ENCODE measurements around the gene ATP6AP1. TPM values are rescaled to one million over a fixed set of nuclear protein-coding genes. Genes with fewer than 3 reads are reported as not detected.

The ATP6AP1 gene
- polyA plus RNA-seq, 1 experiment = 143 TPM

DNA sequence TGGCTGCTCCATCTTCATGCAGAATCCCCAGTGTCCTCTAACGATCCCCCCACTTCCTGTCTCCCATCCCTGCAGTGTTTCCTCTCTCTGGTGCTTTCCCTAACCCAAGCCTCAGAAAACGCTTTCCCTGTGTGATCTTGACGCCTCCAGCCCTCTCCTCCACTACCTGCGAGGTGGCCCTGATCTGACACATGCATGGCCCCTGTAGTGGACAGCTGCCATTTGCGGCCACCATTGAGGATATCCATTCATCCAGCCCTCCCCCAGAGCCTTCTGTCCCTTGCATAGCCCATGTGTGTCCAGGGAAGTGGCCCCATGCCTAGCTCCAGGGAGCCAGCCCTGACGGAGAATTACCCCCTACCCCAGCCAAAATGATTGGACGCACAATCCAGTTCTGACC, 54.8 kb downstream of the ATP6AP1 start:
- Histone ChIP-seq H3K27me3 (ENCODE audit: control insufficient read depth, insufficient read depth, low read length) (no peaks in the 10 kb centered on the region), H3K36me3 (ENCODE audit: control insufficient read depth, insufficient read depth, low read length) (peaks cover 6% of the 10 kb centered on the region), H3K4me3 (ENCODE audit: low read depth, low read length) (no peak overlapping the region)
- TF ChIP-seq, protein P1, sequence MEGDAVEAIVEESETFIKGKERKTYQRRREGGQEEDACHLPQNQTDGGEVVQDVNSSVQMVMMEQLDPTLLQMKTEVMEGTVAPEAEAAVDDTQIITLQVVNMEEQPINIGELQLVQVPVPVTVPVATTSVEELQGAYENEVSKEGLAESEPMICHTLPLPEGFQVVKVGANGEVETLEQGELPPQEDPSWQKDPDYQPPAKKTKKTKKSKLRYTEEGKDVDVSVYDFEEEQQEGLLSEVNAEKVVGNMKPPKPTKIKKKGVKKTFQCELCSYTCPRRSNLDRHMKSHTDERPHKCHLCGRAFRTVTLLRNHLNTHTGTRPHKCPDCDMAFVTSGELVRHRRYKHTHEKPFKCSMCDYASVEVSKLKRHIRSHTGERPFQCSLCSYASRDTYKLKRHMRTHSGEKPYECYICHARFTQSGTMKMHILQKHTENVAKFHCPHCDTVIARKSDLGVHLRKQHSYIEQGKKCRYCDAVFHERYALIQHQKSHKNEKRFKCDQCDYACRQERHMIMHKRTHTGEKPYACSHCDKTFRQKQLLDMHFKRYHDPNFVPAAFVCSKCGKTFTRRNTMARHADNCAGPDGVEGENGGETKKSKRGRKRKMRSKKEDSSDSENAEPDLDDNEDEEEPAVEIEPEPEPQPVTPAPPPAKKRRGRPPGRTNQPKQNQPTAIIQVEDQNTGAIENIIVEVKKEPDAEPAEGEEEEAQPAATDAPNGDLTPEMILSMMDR (IDR thresholded peaks at IDR 0.05; ENCODE audit: insufficient read depth, low read depth, low read length) = no peak
- POLR2A ChIA-PET = no interaction called here
- no peak for DNase-seq (ENCODE audit: low read depth)
- CTCF ChIA-PET = interaction anchor here (0.8 to 1.1 kb wide), 2 partner anchors 24 to 43 kb away, joined by 3 to 4 read pairs; no protein-coding TSS in a partner anchor

DNA sequence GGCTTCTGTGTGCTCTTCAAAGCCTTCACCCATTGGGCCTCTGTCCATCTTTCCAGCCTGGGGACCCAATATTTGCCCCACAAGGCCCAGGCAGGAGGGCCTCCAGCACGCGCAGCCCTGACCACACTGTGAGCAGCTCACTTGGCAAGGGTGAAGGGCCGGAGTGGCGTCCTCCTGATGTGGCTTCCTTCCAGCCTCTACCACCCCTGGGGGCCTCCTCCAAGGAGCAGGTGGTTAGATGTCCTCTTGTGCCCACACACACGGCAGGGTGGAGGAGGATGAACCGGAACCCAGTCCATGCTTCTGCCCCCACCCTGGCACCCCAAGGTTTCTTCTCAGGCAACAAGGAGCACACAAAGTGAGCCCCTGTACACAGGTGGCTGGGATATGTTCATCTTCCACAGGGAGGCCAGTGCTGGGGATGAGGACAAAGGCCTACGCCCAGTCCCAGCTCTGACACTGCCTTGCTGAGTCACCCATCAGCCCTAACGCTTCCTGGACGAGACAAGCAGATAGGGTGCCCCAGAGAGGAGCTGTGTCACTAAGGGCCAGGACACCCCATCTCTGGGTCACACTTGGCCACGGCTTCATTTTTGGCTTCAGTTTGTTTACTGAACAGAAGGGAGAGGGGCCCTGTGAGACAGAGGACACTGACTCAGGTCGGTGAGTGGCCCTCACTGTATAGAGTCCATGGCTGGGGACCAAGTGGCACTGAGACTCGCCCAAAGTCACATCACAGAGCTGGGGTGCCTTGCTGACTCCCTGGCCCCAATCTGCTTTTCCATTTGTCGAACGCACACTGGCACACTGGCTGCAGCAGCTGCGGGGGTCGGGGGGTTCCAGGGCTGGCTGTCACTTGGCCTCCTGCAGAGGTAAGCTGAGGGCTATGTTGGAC, 56.0 kb downstream of the ATP6AP1 start:
- Histone ChIP-seq H3K36me3 (ENCODE audit: control insufficient read depth, insufficient read depth, low read length) (peaks cover 8% of the 10 kb centered on the region), H3K4me3 (ENCODE audit: low read depth, low read length) (no peak overlapping the region), H3K27me3 (ENCODE audit: control insufficient read depth, insufficient read depth, low read length) (no peaks in the 10 kb centered on the region)
- TF ChIP-seq, protein P1 (IDR thresholded peaks at IDR 0.05; ENCODE audit: insufficient read depth, low read depth, low read length) = no peak
- CTCF ChIA-PET = interaction anchor here (1.0 kb wide), 1 partner anchor 86 kb away, joined by 3 read pairs; no protein-coding TSS in a partner anchor
- DNase-seq (ENCODE audit: low read depth) = no peak
- POLR2A ChIA-PET = no interaction called here

DNA sequence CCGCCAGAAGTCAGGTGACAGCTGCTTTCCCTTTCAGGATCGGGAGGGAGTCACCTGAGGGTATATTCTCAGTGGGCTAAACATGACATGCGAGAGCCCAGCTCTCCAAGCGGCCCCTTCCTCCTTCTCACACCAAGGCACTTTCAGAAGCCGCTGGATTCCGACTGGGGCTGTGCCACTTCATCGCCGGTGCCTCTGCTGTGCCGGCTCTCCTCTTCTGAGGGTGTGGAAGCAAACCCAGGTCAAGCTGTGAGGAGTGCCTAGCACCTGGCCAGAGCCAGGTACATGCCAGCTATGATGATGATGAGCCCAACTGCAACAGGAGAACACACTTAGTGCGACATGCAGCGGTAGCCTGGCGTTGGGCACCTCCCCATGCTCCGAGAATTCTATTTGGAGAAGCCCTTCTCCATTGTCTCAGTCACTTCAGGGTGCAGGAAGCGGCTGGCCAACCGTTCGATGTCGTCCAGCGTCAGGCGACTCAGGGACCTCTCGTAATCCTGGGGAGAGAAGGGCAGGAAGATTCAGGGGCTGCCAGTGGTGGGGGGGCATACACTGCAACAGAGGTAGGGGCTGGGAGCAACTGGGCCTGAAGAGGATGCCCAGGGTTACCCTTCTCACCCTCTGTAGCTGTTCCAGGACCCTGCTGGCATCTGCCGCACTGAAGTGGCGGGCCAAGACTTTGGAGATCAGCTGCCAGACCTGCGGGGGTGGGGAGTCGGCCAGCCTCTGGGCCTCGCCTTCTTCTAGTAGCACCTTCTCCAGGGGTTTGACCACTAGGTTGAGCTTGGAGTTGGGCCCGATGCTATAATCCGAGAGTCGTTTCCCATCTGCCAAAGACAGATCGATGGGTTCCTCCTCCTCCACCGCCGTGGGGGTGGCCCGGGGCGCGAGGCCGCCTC, 56.9 kb downstream of the ATP6AP1 start:
- Histone ChIP-seq H3K4me3 (ENCODE audit: low read depth, low read length) (peak overlapping the region; percentile 57), H3K36me3 (ENCODE audit: control insufficient read depth, insufficient read depth, low read length) (peaks cover 8% of the 10 kb centered on the region), H3K27me3 (ENCODE audit: control insufficient read depth, insufficient read depth, low read length) (no peaks in the 10 kb centered on the region)
- CTCF ChIA-PET = interaction anchor here (1.0 kb wide), 1 partner anchor 86 kb away, joined by 3 read pairs; no protein-coding TSS in a partner anchor
- TF ChIP-seq, protein P1 (IDR thresholded peaks at IDR 0.05; ENCODE audit: insufficient read depth, low read depth, low read length) = no peak
- POLR2A ChIA-PET = no interaction called here
- DNase-seq (ENCODE audit: low read depth) = no peak

DNA sequence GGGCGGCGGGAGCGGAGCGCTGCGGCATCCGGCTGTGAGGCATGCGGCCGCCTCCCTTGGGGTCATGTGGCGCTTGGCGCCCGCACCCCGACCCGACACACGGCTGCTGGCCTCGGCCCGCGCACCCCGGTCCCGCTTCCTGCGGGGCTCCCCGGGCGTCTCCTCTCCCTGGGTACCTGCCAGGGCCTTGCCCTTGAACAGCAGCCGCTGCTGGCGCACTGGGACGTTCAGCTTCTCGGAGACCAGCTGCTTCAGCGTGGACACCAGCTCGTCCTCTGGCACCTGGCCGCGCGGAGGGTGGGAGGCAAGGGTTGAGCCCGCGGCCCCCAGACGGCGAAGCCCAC, 57.5 kb downstream of the ATP6AP1 start:
- Histone ChIP-seq H3K36me3 (ENCODE audit: control insufficient read depth, insufficient read depth, low read length) (peaks cover 8% of the 10 kb centered on the region), H3K27me3 (ENCODE audit: control insufficient read depth, insufficient read depth, low read length) (no peaks in the 10 kb centered on the region), H3K4me3 (ENCODE audit: low read depth, low read length) (peak overlapping the region; percentile 57)
- ChIA-PET CTCF (no interaction called here), POLR2A (no interaction called here)
- DNase-seq (ENCODE audit: low read depth) = no peak
- TF ChIP-seq, protein P1 (IDR thresholded peaks at IDR 0.05; ENCODE audit: insufficient read depth, low read depth, low read length) = no peak

Small RNAs within 50 kb of the gene (small RNA-seq; reads per million reads assigned to genes)
- gene MIR6858 (ENCODE audit: insufficient read length, low read depth, low replicate concordance) = not detected
- gene SNORA70 (ENCODE audit: insufficient read length, low read depth, low replicate concordance) = not detected

Other genes with a start within 250 kb of the ATP6AP1 start
- not detected in 2 replicates for gene OPN1MW, start 246.1 kb upstream of the ATP6AP1 start, polyA plus RNA-seq (2011; rRNA removed)
- gene OPN1MW2, start 208.9 kb upstream of the ATP6AP1 start, polyA plus RNA-seq (2011; rRNA removed) = not detected in 2 replicates
- gene OPN1MW3, start 171.1 kb upstream of the ATP6AP1 start, polyA plus RNA-seq (2011; rRNA removed) = not detected in 2 replicates
- gene TEX28, start 133.6 kb upstream of the ATP6AP1 start, polyA plus RNA-seq (2011; rRNA removed) = not detected in 2 replicates
- not detected in 2 replicates for gene TKTL1, start 132.9 kb upstream of the ATP6AP1 start, polyA plus RNA-seq (2011; rRNA removed)
- gene FLNA, start 54.0 kb upstream of the ATP6AP1 start, polyA plus RNA-seq (2011; rRNA removed) = 855 and 1,740 TPM in 2 replicates
- gene EMD, start 49.4 kb upstream of the ATP6AP1 start, polyA plus RNA-seq (2011; rRNA removed) = 32.6 and 71.0 TPM in 2 replicates
- 5,693 and 7,037 TPM in 2 replicates for gene RPL10, start 30.3 kb upstream of the ATP6AP1 start, polyA plus RNA-seq (2011; rRNA removed)
- 50.3 and 63.5 TPM in 2 replicates for gene DNASE1L1, start 19.4 kb upstream of the ATP6AP1 start, polyA plus RNA-seq (2011; rRNA removed)
- 13.1 and 24.8 TPM in 2 replicates for gene TAFAZZIN, start 17.1 kb upstream of the ATP6AP1 start, polyA plus RNA-seq (2011; rRNA removed)
- 149 and 216 TPM in 2 replicates for gene GDI1, start 8.5 kb downstream of the ATP6AP1 start, polyA plus RNA-seq (2011; rRNA removed)
- 74.8 and 75.0 TPM in 2 replicates for gene FAM50A, start 15.5 kb downstream of the ATP6AP1 start, polyA plus RNA-seq (2011; rRNA removed)
- gene PLXNA3, start 29.6 kb downstream of the ATP6AP1 start, polyA plus RNA-seq (2011; rRNA removed) = 16.8 and 36.0 TPM in 2 replicates
- gene LAGE3, start 50.6 kb downstream of the ATP6AP1 start, polyA plus RNA-seq (2011; rRNA removed) = 14.4 and 17.8 TPM in 2 replicates
- gene UBL4A, start 57.9 kb downstream of the ATP6AP1 start, polyA plus RNA-seq (2011; rRNA removed) = 22.1 and 33.3 TPM in 2 replicates
- 26.8 and 45.6 TPM in 2 replicates for gene SLC10A3, start 62.0 kb downstream of the ATP6AP1 start, polyA plus RNA-seq (2011; rRNA removed)
- gene FAM3A, start 87.6 kb downstream of the ATP6AP1 start, polyA plus RNA-seq (2011; rRNA removed) = 17.3 and 34.8 TPM in 2 replicates
- 57.7 and 157 TPM in 2 replicates for gene G6PD, start 118.2 kb downstream of the ATP6AP1 start, polyA plus RNA-seq (2011; rRNA removed)
- 22.6 and 38.8 TPM in 2 replicates for gene IKBKG, start 118.9 kb downstream of the ATP6AP1 start, polyA plus RNA-seq (2011; rRNA removed)
- gene CTAG1A, start 156.5 kb downstream of the ATP6AP1 start, polyA plus RNA-seq (2011; rRNA removed) = not detected in 2 replicates
- not detected in 2 replicates for gene CTAG1B, start 190.6 kb downstream of the ATP6AP1 start, polyA plus RNA-seq (2011; rRNA removed)
- not detected in 2 replicates for gene CTAG2, start 224.9 kb downstream of the ATP6AP1 start, polyA plus RNA-seq (2011; rRNA removed)